ENCODE measurements around the gene ABHD15. TPM values are rescaled to one million over a fixed set of nuclear protein-coding genes. Genes with fewer than 3 reads are reported as not detected.

Gene ABHD15, protein sequence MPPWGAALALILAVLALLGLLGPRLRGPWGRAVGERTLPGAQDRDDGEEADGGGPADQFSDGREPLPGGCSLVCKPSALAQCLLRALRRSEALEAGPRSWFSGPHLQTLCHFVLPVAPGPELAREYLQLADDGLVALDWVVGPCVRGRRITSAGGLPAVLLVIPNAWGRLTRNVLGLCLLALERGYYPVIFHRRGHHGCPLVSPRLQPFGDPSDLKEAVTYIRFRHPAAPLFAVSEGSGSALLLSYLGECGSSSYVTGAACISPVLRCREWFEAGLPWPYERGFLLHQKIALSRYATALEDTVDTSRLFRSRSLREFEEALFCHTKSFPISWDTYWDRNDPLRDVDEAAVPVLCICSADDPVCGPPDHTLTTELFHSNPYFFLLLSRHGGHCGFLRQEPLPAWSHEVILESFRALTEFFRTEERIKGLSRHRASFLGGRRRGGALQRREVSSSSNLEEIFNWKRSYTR
- 4.3 and 4.6 TPM in 2 replicates for total RNA-seq (2014; rRNA removed; shearing (Covaris generic))

DNA sequence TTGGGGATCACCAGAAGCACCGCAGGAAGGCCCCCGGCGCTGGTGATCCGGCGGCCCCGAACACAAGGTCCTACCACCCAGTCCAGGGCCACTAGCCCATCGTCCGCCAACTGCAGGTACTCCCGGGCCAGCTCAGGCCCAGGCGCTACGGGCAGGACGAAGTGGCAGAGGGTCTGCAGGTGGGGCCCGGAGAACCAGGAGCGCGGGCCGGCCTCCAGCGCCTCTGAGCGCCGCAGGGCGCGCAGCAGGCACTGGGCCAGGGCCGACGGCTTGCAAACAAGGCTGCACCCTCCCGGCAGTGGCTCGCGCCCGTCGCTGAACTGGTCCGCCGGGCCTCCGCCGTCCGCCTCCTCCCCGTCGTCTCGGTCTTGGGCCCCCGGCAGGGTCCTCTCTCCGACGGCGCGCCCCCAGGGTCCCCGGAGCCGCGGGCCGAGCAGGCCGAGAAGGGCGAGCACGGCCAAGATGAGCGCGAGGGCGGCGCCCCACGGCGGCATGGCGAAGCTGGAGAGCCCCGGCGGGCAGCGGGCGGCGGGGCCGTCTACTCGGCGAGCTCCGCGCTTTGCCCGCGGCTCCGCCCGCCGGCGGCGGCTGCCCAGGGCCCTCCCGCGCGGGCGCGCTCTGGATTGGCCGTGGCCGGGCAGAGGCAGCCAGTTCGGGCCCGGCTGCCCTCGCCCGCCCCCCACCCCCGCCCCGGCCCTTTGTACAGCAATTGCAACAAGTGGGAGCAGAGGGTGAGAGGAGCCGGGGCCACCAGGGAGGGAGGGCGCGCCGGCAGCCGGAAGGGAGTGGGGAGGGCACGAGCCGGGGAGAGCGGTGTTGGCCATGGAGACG, at the start of gene ABHD15:
TSS of gene ABHD15 (minus strand) at position 565 of the 831 bp plus-strand sequence. CDS start at position 494, 71 bp downstream.
- peak; percentile 52 for DNase-seq (ENCODE audit: low read depth)

DNA sequence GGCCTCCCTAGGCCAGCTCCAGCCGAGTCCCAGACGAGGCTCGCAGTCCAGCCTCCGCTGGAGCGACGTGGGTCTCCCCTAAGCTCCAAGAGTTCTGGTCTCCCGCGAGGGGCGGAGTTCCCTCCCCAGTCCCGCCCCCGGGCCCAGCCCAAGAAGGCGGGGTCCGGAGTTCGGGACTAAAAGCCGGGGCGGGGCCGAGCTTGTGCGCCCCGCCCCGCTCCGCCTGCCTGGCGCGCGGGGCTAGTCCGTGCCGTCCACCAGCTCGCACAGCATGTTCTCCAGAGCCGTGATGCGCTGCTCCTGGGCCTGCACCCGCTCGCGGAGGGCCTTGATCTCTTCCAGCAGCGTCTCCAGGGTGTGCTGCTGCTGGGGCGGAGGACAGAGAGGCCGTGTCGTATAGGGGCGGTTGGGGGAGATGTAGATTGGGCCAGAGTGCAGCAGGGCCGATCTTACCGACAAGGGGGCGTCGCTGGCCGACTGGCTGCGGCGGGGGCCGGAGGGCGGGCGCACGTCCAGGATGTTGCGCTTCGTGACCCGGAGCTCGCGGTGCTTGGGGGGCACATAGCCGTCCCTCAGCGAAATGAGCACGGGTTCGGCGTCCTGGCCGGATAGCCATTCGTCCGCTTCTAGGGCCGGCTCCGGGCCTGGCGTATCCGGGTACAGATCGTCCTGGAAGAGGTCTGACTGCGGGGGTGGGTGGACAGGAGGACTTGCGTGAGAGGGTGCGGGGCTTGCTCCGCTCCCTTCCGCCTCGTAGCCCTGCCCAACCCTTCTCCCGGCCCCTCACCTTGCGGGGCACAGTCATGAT, 48.9 kb upstream of the ABHD15 start:
- peak; percentile 41 for DNase-seq (ENCODE audit: low read depth)

DNA sequence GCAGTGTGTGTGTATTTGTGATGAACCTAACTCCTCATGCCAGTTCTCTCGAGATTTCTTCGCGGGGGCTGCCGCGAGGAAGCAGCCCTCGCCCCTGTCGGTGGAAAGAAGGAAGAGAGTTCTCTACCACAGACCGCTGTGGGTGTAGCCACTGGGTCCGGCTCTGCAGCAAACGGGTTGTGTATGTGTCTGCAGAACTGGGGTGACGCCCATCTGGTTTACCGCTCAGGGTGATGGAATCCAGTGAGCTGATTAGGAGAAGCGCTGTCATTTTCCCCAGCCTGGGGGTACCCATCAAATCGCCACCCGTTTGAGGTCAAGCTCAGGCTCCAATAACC, 48.2 kb upstream of the ABHD15 start:
- DNase-seq (ENCODE audit: low read depth): no peak

DNA sequence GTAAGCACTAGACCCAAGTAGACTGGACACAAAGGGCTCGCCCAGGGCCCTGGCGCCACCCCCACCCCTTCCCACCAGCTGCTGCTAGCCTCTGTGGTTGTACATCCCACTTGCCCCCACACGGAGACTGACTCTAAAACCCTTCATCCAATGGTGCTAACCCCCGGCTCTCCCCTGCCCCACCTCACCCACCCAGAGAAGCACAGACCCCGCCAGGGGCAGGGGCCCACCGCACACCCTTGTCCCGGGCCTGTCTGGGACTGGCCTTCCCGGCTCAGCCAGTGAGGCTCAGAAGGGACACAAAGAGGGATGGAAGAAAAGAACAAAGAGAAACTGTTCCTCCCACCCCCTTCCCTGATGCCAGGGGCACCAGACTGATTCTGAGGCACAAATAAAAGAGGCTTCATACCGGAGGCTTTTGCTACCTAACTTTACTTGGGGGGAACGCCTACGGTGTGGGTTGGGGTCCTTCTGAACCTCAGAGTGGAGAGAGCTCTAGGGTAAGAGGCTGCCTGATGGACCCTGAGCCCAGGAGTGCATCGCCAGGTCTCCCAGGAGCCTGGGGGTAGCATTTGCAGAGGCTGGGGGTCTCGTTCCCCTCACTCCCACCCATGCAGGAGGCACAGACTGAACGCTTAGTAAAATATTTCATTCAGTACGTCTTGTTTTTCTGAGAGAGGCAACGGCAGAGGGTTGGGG, 47.7 kb upstream of the ABHD15 start:
- no peak for DNase-seq (ENCODE audit: low read depth)

DNA sequence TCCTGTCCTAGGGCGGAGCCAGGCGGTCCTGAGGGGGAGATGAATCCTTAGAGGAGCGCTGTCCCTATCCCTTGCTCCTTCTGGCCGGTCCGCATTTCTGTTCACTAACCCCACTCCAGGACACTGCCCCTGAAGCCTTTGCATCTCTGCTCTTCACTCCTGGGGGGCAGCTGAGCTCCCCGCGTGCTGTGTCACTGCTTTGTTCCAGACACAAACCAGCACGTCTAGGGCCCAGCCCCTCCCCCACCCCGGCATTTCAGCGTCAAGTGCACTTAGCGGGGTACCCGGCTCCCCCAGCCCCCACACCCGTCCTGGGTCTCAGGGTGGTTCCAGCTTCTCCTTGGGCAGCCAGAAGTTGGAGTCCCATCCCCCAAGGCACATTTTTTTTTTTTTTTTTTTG, 47.0 kb upstream of the ABHD15 start:
- no peak for DNase-seq (ENCODE audit: low read depth)

DNA sequence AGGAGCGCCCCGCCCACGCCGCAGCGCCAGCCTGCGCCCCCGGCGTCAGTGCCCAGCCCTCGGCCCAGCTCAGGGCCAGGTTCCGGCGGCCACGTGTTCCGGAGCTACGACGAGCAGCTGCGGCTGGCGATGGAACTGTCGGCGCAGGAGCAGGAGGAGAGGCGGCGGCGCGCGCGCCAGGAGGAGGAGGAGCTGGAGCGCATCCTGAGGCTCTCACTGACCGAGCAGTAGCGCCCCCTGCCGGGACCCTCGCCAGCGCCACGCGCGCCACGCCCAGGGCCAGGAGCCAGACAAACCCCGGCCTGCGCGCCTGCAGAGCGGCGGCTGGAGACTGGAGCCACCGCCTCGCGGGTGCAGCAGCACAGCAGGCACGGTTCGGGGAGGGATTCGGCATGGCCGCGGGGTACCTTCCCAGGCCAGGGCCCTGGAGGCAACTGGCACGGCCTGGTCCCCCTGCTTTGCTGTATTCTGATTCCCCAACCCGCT, 46.6 kb upstream of the ABHD15 start:
- DNase-seq (ENCODE audit: low read depth): no peak

DNA sequence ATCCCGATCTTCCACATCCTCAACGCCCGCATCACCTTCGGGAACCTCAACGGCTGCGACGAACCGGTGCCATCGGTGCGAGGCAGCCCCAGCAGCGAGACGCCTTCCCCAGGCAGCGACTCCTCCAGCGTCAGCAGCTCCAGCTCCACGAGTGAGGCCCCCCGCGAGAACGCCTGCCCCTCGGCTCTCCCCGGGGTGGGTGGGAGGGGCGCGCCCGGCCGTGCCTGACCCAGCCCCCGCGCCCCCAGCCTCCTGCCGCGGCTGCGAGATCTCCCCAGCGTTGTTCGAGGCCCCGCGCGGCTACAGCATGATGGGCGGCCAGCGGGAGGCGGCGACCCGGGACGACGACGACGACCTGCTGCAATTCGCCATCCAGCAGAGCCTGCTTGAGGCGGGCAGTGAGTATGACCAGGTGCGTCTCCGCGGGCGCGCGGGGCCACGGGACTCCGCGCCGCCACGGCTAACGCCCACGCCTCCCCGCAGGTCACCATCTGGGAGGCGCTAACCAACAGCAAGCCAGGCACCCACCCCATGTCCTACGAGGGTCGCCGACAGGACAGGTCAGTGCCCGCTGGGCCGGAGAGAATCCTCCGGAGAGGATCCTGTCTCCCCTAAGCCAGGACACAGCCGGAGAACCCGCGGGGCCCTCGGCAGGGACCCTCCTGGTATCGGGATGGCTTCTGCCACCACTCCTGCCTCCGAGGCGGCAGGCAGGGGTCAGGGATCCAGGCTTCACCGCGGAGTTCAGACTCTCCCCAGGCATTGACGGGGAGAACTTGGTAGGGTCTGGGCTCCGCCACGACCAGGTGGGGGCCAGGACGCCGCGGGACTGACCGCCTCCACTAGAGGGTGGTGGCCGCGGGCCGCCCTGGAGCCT, 45.8 kb upstream of the ABHD15 start:
- DNase-seq (ENCODE audit: low read depth): no peak

DNA sequence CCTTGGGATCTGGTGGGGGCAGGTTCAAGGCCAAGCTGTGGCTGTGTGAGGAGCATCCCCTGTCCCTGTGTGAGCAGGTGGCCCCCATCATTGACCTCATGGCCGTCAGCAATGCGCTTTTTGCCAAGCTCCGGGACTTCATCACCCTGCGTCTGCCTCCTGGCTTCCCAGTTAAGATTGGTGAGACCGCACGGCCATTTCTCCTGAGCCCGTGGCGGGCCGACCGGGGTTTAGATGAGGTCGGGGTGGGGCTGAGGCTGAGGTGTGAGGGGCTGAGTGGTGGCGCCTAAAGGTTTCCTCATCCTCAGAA, 45.2 kb upstream of the ABHD15 start:
- no peak for DNase-seq (ENCODE audit: low read depth)

DNA sequence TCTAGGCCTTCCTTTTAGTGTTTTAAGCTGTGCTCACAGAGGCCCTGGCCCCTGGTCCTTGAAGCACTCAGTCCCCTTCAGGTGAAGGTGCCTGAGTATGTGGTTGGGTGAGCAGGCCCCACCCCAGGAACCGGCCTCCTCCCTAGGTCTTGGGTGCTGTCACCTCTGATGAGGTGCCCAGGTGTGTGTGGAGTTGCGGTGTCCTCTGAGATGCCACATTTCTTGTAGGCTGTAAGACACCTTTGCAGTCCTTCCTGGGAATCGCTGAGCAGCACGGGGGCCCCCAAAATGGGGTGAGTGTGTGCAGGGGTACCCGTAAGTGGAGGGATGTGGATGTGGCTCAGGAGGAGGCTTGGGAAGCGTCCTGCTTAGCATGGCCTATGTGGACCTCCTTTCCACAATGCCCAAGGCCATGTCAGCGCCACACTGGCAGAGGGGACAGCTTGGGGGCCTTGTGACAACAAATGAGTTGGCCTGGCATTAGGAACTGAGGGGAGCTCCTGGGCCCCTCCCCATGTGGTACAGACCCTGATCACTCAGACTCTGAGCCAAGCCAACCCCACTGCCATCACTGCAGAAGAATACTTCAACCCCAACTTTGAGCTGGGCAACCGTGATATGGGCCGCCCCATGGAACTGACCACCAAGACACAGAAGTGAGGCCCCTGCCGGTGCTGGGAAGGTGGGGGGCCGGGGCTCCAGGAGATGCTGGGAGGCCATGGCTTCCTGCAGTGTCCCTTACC, 44.7 kb upstream of the ABHD15 start:
- no peak for DNase-seq (ENCODE audit: low read depth)

DNA sequence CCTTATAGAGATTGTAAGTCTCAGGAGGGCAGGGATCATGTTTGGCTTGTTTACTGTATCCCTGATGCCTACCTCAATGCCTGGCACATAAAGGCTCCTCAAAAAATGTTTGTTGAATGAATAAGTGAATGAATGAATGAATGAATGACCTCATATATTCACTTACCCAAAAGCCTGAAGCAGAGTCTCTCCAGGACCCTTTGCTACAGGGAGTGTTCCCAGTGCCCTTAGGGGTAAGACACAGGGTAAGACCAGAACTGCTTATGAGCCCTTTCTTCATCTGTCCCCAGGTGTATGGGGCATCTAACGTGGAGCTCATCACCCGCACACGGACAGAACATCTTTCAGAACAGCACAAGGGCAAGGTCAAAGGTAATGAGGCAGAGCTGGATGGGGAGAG, 43.6 kb upstream of the ABHD15 start:
- no peak for DNase-seq (ENCODE audit: low read depth)

DNA sequence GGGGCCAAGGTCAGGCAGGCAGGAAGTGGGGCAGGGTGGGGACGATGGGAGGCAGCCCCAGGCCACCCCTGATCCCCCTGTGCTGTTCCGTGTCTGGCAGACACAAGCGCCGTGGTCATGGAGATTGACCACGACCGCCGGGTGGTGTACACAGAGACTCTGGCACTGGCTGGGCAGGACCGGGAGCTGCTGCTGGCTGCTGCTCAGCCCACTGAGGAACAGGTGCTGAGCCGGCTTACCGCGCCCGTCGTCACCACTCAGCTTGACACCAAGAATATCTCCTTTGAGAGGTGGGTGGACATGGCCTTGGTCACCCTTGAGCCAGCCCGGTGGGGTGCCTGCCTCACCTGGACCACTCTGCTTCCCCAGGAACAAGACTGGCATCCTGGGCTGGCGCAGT, 42.1 kb upstream of the ABHD15 start:
- DNase-seq (ENCODE audit: low read depth): no peak

DNA sequence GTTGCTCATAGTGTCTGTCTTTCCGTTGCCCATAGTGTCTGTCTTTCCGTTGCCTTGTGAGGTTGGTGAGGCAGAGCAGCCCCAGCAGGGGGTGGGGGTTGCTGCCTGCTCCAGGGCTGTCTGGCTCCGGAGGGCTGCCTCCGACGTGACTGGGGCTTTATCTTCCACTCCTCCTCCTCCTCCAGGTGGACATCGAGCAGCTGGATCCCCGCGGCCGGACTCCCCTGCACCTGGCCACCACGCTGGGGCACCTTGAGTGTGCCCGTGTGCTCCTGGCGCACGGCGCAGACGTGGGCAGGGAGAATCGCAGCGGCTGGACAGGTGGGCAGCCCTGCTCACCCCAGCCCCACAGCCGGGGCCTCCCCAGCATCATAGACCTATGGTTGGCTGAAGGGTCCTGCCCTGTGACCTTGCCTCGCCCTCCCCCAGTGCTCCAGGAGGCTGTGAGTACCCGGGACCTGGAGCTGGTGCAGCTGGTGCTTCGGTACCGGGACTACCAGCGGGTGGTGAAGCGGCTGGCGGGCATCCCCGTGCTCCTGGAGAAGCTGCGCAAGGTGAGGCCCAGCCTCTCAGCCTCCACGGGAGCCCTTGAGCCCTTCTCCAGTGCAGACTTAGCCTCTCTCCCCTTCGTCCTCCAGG, 40.8 kb upstream of the ABHD15 start:
- no peak for DNase-seq (ENCODE audit: low read depth)

DNA sequence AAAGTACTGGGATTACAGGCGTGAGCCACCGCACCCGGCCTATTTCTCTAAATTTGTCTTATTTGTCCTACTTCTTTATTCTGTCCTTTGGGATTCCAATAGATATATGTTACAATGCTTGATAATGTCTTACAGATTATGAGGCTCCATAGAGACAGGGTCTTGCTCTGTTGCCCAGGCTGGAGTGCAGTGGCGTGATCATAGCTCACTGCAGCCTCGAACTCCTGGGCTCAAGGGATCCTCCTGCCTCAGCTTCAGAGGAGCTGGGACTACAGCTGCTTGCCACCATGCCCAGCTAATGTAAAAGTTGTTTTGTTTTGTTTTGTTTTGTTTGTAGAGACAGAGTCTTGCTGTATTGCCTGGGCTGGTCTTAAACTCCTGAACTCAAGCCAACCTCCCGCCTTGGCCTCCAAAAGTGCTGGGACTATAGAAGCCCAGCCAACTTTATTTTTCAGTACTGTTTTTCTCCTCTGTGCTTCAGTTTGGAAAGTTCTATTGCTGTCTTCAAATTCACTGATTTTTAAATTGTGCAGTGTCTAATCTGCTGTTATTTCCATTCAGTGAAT, 36.4 kb upstream of the ABHD15 start:
- DNase-seq (ENCODE audit: low read depth): no peak

DNA sequence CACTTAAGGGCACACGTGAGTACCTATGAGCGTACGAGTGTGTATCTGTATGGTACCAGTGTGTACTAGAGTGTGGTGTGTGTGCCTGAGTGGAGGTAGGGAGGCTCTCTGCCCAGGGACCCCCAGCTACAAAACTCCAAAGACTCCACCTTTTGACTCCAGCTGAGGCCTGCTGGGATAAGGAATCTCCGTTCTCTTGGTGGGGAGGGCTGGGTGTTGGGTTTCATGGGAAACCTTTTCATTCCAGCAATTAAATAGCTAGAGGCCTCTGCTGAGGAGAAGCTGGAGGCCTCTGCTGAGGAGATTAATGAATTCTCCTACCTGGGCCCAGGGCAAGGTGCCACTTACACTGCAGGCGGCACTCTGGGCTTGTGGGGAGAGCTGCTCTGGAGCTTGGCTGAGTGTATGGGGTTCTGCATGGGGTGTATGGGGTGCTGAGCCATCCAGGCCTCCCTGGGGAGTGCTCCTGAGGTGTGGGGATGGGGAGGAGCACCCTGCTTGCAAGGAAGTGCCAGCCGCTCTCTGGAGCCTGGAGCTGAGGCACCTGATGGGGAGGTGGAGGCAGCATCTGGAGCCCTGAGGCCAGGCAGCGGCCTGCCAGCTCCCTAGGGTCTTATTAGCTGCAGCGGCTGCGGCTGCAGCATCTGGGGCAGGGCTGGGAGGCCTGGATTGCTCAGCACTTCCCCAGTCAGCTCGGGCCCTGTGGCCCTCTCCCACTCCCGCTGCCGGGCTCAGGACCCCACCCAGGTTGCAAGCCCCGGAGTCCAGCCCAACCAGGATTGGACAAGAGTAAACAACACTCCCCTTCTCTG, 30.7 kb upstream of the ABHD15 start:
- DNase-seq (ENCODE audit: low read depth): no peak

DNA sequence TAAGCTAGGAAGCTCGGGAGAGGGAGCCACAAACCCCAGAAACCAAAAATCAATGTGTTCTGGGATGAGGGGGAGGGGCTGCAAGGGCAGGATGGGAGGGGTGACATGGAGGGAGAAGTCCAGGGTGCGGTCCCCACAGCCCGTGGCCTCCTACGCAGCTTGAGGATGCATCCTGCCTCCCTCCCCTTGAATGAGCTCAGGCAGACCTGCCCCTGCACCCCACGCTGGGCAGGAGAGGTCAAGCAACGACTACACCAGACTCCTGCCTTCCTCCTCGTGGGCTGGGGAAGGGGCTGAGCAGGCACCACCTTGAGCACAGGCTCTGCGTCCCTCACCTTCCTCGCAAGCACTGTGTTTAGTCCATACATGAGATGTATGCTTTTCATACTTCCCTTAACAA, 30.0 kb upstream of the ABHD15 start:
- DNase-seq (ENCODE audit: low read depth): no peak

DNA sequence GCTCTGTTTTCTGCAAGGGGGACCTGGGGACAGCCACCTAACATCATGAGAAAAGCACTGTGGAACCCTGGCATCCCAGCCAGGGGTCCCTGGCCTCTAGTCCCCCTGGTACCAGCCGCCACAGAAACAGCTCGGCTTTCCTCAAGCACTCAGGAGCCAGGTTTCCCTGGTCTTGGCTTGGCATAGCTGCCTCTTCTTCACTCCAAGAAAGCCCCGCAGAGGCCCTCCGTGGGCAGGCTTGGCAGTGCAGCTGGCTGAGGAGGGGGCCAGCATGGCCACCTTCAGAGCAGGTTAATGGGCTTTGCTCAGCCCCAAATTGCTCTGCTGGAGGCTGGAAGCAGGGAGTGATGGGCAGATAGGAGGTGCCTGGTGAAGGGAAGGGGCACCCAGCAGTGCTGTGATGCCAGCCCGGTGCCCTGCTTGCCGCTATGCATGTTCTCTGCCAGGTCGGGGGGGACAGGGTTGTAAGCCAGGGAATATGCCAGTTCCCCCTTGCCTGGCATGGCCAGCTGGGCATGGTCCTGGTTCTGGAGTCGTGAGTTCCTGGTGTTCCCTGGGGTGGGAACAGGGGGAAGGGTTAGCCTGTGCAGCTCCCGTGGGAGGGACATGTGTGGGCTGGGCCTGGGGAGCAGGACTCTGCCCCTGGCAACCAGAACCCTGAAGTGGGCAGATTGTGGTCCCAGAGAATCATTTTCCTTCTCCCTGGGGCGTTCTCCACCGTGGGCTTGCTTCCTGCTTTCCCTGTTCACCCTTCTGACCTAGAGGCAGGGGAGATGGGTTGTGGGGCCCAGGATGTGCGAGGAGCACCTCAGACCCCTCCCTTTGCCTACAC, 29.3 kb upstream of the ABHD15 start:
- no peak for DNase-seq (ENCODE audit: low read depth)
